Liver (tissue), 9 donors: ENCODE data around the gene FZD7. TPM values are rescaled to one million over a fixed set of nuclear protein-coding genes. Genes with fewer than 3 reads are reported as not detected.

Experiments used
- DNase-seq: peaks from one replicate; pipeline ENCODE4 v3.0.0-alpha.2; 2017; ENCODE audit warnings: low spot score
- H3K27ac ChIP-seq, 2 donors: one replicate each; pipeline ENCODE4 v1.7.0; 2013; ENCODE audit warnings: inconsistent platforms in 2 of 2, low read length in 2 of 2, control low read depth in 1 of 2, low read depth in 1 of 2, mild to moderate bottlenecking in 1 of 2
- H3K27me3 ChIP-seq, 4 donors: one replicate each; pipeline versions ENCODE4 v1.6.1 to v1.7.0; 2013; ENCODE audit warnings: low read length in 3 of 4, inconsistent platforms in 1 of 4, mild to moderate bottlenecking in 1 of 4, moderate library complexity in 1 of 4; ENCODE audit not compliant: control insufficient read depth in 4 of 4, insufficient read depth in 4 of 4
- H3K36me3 ChIP-seq, 4 donors: one replicate each; pipeline versions ENCODE4 v1.6.1 to v1.7.0; 2013; ENCODE audit warnings: low read length in 3 of 4, mild to moderate bottlenecking in 3 of 4, low read depth in 1 of 4, moderate library complexity in 1 of 4; ENCODE audit not compliant: control insufficient read depth in 4 of 4, insufficient read depth in 3 of 4
- H3K4me1 ChIP-seq, 4 donors: one replicate each; pipeline versions ENCODE4 v1.6.1 to v1.7.0; 2013; ENCODE audit warnings: low read length in 3 of 4, mild to moderate bottlenecking in 3 of 4, moderate library complexity in 1 of 4; ENCODE audit not compliant: control insufficient read depth in 4 of 4, insufficient read depth in 4 of 4
- H3K4me3 ChIP-seq, 3 donors: one replicate each; pipeline versions ENCODE4 v1.6.1 to v1.7.0; 2013; ENCODE audit warnings: low read length in 3 of 3, control low read depth in 1 of 3, low read depth in 1 of 3, mild to moderate bottlenecking in 1 of 3
- H3K9ac ChIP-seq, 2 donors: one replicate each; pipeline ENCODE4 v1.7.0; 2013; ENCODE audit warnings: low read length in 2 of 2, mild to moderate bottlenecking in 2 of 2, moderate library complexity in 2 of 2, control low read depth in 1 of 2, low read depth in 1 of 2
- H3K9me3 ChIP-seq, 4 donors: one replicate each; pipeline versions ENCODE4 v1.6.1 to v1.7.0; 2013; ENCODE audit warnings: low read length in 3 of 4; ENCODE audit not compliant: control insufficient read depth in 4 of 4
- ATF3 ChIP-seq: IDR thresholded peaks from 2 replicates; pipeline ENCODE4 v1.6.1; 2016; ENCODE audit warnings: antibody characterized with exemption
- CTCF ChIP-seq: fragments of 150-350 bp; IDR thresholded peaks from 2 replicates; pipeline ENCODE4 v1.5.1; 2017; ENCODE audit warnings: improper control_type of control experiment, low read depth, low read length; ENCODE audit not compliant: missing input control
- EGR1 ChIP-seq, 2 donors: IDR thresholded peaks; 2 replicates each; pipeline ENCODE4 v1.6.1; 2016 to 2018; ENCODE audit warnings: antibody characterized with exemption in 2 of 2, low read depth in 2 of 2
- FOXA1 ChIP-seq: IDR thresholded peaks from 2 replicates; pipeline ENCODE4 v1.6.1; 2016; ENCODE audit warnings: antibody characterized with exemption
- FOXA2 ChIP-seq: IDR thresholded peaks from 2 replicates; pipeline ENCODE4 v1.6.1; 2016; ENCODE audit warnings: antibody characterized with exemption
- GABPA ChIP-seq, 2 donors: IDR thresholded peaks in 1 of 2; conservative IDR thresholded peaks in 1 of 2; 2 replicates each; pipeline ENCODE4 v1.6.1; 2016; ENCODE audit warnings: antibody characterized with exemption in 2 of 2, mild to moderate bottlenecking in 1 of 2, moderate library complexity in 1 of 2
- HNF4A ChIP-seq, 2 donors: conservative IDR thresholded peaks; 2 replicates each; pipeline ENCODE4 v1.6.1; 2016; ENCODE audit warnings: antibody characterized with exemption in 2 of 2, mild to moderate bottlenecking in 2 of 2
- HNF4G ChIP-seq: IDR thresholded peaks from 2 replicates; pipeline ENCODE4 v1.6.1; 2016; ENCODE audit warnings: antibody characterized with exemption
- JUND ChIP-seq, 2 donors: IDR thresholded peaks; 2 replicates each; pipeline ENCODE4 v1.6.1; 2016; ENCODE audit warnings: antibody characterized with exemption in 2 of 2
- MAX ChIP-seq: IDR thresholded peaks from 2 replicates; pipeline ENCODE4 v1.6.1; 2016; ENCODE audit warnings: antibody characterized with exemption
- NR2F2 ChIP-seq: IDR thresholded peaks from 2 replicates; pipeline ENCODE4 v1.6.1; 2016; ENCODE audit warnings: antibody characterized with exemption
- RAD21 ChIP-seq, 2 donors: IDR thresholded peaks; 2 replicates each; pipeline ENCODE4 v1.6.1; 2016; ENCODE audit warnings: antibody characterized with exemption in 2 of 2, mild to moderate bottlenecking in 2 of 2
- REST ChIP-seq: IDR thresholded peaks from 2 replicates; pipeline ENCODE4 v1.6.1; 2016; ENCODE audit warnings: antibody characterized with exemption, mild to moderate bottlenecking
- RXRA ChIP-seq, 2 donors: IDR thresholded peaks; 2 replicates each; pipeline ENCODE4 v1.6.1; 2017 to 2018; ENCODE audit warnings: antibody characterized with exemption in 2 of 2, mild to moderate bottlenecking in 1 of 2
- SP1 ChIP-seq: IDR thresholded peaks from 2 replicates; pipeline ENCODE4 v1.6.1; 2018; ENCODE audit warnings: antibody characterized with exemption, mild to moderate bottlenecking
- TAF1 ChIP-seq: conservative IDR thresholded peaks from 2 replicates; pipeline ENCODE4 v1.6.1; 2016; ENCODE audit warnings: antibody characterized with exemption, mild to moderate bottlenecking
- YY1 ChIP-seq: IDR thresholded peaks from 2 replicates; pipeline ENCODE4 v1.6.1; 2016; ENCODE audit warnings: antibody characterized with exemption, mild to moderate bottlenecking
- ZBTB33 ChIP-seq: IDR thresholded peaks from 2 replicates; pipeline ENCODE4 v1.6.1; 2016; ENCODE audit warnings: antibody characterized with exemption
- WGBS: extraction: QIAGEN DNeasy Blood & Tissue Kit; methylation state at CpG from one replicate; pipeline ENCODE4 v1.1.7; 2013; 5-methylcytosine and 5-hydroxymethylcytosine counted together
- polyA plus RNA-seq, 2 donors: library from polyadenylated mRNA; stranded (reverse) in 1 of 2; unstranded in 1 of 2; fragments of 200-250 nt in 1 of 2; fragments of >200 nt in 1 of 2; fragmentation: Nextera tagmentation in 1 of 2; extraction: Ambion mirVana in 1 of 2; gene quantifications; one replicate each; pipeline versions ENCODE4 v1.2.1 to v1.2.3, GENCODE V29; 2013 to 2015
- total RNA-seq, 2 donors: library from RNA; depleted of rRNA; stranded (reverse); fragments of >200 nt; gene quantifications; one replicate each; pipeline ENCODE4 v1.2.3, GENCODE V29; 2014
- donor health status: healthy.
- donor health status: healthy.
- donor health status: healthy.
- donor health status: healthy.
- donor health status: healthy.

FZD7 gene
- total and polyA plus RNA-seq, 4 donors: 0.21 to 1.5 (median 0.92) TPM

- no peak for TF ChIP-seq CTCF
- TF ChIP-seq HNF4G: no peak
- TF ChIP-seq JUND (IDR thresholded peaks at IDR 0.05): no peak
- no peak for TF ChIP-seq RAD21 (IDR thresholded peaks at IDR 0.05)
- no peak for TF ChIP-seq TAF1
- TF ChIP-seq ZBTB33: no peak
- no peak for TF ChIP-seq FOXA2
- TF ChIP-seq YY1: no peak
- no peak for TF ChIP-seq EGR1 (IDR thresholded peaks at IDR 0.05; ENCODE audit: low read depth in 2 of 2)
- TF ChIP-seq FOXA1: no peak
- TF ChIP-seq NR2F2: no peak
- no peak for TF ChIP-seq GABPA (IDR thresholded peaks at IDR 0.05 in 1 of 2, conservative IDR thresholded peaks at IDR 0.05 in 1 of 2)
- no peak for TF ChIP-seq RXRA (IDR thresholded peaks at IDR 0.05)
- TF ChIP-seq HNF4A (conservative IDR thresholded peaks at IDR 0.05): no peak
- no peak for TF ChIP-seq REST
- Histone ChIP-seq H3K4me3 (no peak overlapping the region), H3K9ac (no peak overlapping the region), H3K9me3 (no peaks in the 10 kb centered on the region), H3K4me1 (no peaks in the 10 kb centered on the region), H3K36me3 (no peaks in the 10 kb centered on the region), H3K27ac (no peak overlapping the region), H3K27me3 (no peaks in the 10 kb centered on the region)
- no peak for DNase-seq
- WGBS: 97% methylated on average over 2 of the region's 2 CpGs
Observed at GRCh38 chr2:201990069-201990468, 43.6 kb upstream of the FZD7 start.

GRCh38 chr2:201992960-201993359 lies 40.7 kb upstream of the FZD7 start:
- H3K4me1 ChIP-seq: no peaks in the 10 kb centered on the region
- no peak overlapping the region for H3K4me3 ChIP-seq
- no peaks in the 10 kb centered on the region for H3K36me3 ChIP-seq
- H3K9me3 ChIP-seq: no peaks in the 10 kb centered on the region
- 98% methylated on average over 4 of the region's 4 CpGs for WGBS
- no peak for DNase-seq
- no peak overlapping the region for H3K9ac ChIP-seq
- H3K27me3 ChIP-seq: no peaks in the 10 kb centered on the region
- no peak overlapping the region for H3K27ac ChIP-seq
- TF ChIP-seq YY1: no peak
- TF ChIP-seq REST: no peak
- no peak for TF ChIP-seq FOXA2
- TF ChIP-seq EGR1 (IDR thresholded peaks at IDR 0.05; ENCODE audit: low read depth in 2 of 2): no peak
- no peak for TF ChIP-seq MAX
- TF ChIP-seq RXRA (IDR thresholded peaks at IDR 0.05): no peak
- TF ChIP-seq HNF4A (conservative IDR thresholded peaks at IDR 0.05): no peak
- TF ChIP-seq FOXA1: no peak
- TF ChIP-seq SP1: no peak
- TF ChIP-seq GABPA (IDR thresholded peaks at IDR 0.05 in 1 of 2, conservative IDR thresholded peaks at IDR 0.05 in 1 of 2): no peak
- no peak for TF ChIP-seq JUND (IDR thresholded peaks at IDR 0.05)
- TF ChIP-seq RAD21 (IDR thresholded peaks at IDR 0.05): no peak
- no peak for TF ChIP-seq ATF3
- no peak for TF ChIP-seq ZBTB33
